ENCODE results near the gene EFCAB6.

DNA sequence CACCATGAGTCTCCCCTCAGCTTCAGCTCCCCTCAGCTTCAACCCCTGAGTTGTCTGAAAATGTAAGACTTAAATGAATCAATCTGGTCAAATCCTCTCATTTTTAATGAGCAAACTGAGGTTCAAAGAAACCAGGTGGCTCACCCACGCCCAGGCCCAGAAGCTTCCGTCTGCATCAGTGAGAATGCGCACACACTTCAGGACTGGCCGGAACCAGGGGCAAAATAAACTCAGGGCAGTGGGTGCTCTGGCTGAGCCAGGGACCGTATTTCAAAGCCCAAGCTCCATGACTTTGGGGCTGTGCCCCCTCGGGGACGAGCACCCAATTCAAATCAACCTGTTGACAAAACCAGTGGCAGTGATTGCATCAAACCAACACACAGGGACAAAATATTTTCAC, 47.1 kb upstream of the EFCAB6 start:
- TF ChIP-seq CTCF (IDR thresholded peaks at IDR 0.05) (no peak), POLR2A (IDR thresholded peaks at IDR 0.05) (no peak)
